GM18511 (cell line): ENCODE measurements around the gene SLC16A12.

Source experiments
- ATAC-seq: cut with Tn5 transposase; IDR thresholded peaks from one replicate; pipeline ENCODE4 v1.9.1; 2021; ENCODE audit warnings: mild to moderate bottlenecking, moderate library complexity; ENCODE audit not compliant: unreplicated experiment

The SLC16A12 gene

DNA sequence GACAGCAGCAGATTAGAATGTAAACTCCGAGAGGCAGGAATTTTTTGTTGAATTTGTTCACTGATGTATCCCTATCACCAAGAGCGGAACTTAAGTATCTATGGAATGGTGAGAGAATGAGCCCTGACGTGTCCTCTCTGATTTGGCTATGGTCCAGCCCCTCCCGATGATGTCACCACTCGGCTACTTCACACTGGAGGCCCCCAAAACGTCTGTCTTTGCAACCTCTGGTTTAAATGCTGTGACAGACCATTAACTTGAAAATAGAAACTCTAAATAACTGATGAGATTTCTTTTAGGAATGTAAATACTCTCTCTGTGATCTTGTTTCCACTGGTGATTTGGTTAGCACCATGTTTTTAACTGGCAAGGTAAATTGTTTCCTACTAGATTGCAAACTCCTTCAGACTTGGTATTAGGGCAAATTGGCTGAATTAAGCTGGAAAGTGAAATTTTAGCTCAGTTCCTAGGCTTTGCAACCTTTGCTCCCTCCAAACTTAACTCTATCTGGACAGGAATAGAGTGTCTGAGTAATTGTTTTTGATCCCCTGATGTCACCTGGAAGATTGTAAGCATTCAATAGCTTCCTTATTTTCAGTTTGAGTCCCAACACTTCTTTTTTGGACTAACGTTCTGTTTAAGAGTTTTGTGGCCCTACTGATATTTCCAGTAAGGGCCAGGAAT lies 19.1 kb downstream of the SLC16A12 start:
- no peak for ATAC-seq

GRCh38 chr10:89515031-89515841 lies 20.2 kb downstream of the SLC16A12 start:
- no peak for ATAC-seq

GRCh38 chr10:89513206-89513605 lies 22.2 kb downstream of the SLC16A12 start:
- ATAC-seq, result no peak

DNA sequence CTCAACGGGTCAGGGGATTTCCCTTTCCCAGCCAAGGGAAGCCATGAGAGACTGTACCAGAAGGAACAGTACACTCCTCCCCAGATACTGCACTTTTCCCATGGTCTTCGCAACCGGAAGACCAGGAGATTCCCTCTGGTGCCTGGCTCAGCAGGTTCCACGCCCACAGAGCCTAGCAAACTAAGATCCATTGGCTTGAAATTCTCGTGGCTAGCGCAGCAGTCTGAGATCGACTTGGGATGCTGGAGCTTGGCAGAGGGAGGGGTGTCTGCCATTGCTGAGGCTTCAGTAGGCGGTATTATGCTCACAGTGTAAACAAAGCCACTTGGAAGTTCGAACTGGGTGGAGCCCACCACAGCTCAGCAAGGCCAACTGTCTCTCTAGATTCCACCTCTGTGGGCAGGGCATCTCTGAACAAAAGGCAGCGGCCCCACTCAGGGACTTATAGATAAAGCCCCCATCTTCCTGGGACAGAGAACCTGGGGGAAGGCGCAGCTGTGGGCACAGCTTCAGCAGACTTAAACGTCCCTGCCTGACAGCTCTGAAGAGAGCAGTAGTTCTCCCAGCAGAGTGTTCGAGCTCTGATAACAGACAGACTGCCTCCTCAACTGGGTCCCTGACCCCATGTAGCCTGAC lies 29.6 kb downstream of the SLC16A12 start:
- no peak for ATAC-seq

DNA sequence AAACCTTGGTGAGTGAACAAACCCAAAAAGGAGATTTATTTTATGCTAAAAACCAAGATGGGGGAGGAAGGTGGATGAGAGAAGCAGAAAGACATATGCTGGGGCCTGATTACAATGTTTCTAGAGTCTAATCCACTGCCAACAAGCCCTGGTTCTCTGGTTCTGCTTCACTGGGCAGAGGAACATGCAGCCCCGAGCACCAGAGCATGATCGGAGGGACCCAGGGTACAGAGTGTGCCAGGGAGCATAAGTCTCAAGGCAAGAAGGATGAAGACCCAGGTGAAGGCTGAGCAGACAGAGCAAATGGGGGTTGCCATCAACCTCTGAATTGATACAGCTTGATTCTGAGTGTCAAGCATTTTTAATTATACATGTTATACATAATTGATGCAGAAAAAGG lies 30.7 kb downstream of the SLC16A12 start:
- no peak for ATAC-seq

- ATAC-seq, result no peak
Observed at GRCh38 chr10:89503652-89504370, 31.6 kb downstream of the SLC16A12 start.

DNA sequence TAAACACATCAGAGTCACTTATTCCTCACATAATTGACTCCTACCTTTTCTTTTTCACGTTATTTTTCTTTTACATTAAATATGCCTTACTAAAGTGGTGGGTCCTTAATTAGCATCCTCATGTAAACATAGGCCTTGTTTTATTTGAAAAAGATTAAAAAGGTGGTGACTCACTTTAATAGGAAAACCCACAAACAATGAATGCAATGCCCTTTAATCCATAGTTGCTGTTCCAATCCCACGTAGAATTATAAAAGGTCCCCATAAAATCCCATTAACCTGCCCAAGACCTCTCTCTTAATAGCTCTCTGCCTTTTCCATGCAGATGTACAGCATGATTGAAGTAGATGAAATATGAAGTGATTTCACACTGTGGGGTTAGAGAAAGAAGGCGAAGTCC lies 32.2 kb downstream of the SLC16A12 start:
- no peak for ATAC-seq

DNA sequence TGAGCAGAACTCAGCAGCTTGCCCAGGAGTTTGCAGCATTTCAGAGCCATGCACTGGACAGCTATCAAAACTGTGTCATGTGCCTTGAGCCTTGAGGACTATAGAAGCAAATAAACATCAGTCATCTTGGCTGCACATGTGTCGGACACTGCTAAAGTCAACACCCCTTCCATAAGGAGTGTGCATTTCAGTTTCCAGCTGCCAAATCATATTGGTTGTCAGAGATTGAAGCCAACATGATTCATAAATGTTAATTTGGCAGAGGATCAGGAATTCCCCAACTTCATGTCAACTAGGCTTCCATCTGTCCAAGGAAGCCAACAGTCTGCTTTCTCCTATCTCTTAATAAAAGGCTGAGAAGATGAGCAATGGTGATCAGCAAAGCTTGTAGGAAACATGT lies 32.8 kb downstream of the SLC16A12 start:
- no peak for ATAC-seq

DNA sequence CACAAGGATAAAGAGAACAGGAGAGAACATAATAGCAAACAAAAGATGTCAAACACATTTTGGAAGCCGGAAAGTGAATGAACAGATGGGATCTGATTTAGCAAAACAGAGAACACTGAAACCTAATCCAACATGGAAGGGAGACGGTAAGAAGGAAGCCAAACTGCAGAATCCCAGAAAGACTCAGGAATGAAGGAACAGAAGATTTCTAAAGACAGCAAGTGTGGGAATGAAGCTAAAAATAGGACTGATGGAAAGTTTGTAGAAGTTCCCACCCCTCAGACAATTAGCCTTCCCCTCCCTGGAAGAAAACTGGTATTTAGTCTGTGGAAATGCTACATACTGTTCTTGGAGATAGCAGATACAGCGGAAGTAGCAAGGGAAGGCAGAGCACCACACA lies 40.8 kb downstream of the SLC16A12 start:
- no peak for ATAC-seq

- ATAC-seq, result no peak
Observed at GRCh38 chr10:89494068-89494467, 41.3 kb downstream of the SLC16A12 start.

GRCh38 chr10:89491932-89492331 lies 43.5 kb downstream of the SLC16A12 start:
- no peak for ATAC-seq

- ATAC-seq, result no peak
Observed at GRCh38 chr10:89490596-89491335, 44.6 kb downstream of the SLC16A12 start.

- no peak for ATAC-seq
Observed at GRCh38 chr10:89482256-89482655, 53.1 kb downstream of the SLC16A12 start.

DNA sequence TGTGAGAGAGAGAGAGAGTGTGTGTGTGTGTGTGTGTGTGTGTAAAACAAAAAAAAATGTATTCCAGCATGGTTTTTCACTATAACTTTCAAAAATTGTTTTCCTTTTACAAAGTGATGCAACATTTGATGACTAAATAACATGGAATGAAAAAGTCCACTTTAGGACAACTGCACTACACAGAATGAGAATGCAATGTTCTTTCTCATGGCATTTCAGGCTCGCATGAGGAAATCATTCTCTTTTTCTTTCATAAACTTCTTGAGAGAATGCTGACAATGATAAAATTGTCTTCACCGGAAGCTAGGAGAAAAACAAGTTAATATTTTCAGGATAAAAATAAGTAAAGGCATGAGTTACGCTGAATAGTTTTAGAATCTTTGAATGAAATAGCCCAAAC lies 53.7 kb downstream of the SLC16A12 start:
- ATAC-seq, result no peak

DNA sequence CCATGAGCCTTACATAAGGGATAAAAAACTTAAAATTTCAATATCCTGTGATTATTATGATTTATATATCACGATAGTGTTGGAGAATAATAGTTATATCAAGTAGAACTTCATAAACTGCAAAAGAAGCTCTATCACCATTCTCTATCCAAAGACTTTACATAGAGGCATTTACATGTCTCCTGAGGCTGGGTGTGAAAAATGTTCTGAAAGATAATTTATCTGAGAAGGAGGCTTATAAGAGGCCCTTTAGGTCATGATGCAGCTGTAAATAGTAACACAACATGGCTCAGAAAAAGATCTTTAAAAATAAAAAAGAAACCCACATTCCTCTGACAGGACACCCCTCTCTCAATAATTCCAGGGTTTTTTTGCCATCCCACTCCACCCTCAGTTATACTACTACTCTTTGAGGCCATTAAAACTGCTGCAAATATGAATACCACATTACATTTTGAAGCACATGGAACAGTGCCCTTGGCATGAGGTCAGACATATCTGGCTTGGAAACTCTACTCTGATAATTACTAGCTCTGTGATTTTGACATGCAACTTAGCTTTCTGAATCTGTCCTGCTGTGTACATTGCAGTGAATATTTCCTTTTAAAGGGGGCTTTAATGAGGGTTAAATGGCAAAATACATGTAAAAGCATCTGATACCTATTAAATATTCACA lies 55.5 kb downstream of the SLC16A12 start:
- no peak for ATAC-seq

DNA sequence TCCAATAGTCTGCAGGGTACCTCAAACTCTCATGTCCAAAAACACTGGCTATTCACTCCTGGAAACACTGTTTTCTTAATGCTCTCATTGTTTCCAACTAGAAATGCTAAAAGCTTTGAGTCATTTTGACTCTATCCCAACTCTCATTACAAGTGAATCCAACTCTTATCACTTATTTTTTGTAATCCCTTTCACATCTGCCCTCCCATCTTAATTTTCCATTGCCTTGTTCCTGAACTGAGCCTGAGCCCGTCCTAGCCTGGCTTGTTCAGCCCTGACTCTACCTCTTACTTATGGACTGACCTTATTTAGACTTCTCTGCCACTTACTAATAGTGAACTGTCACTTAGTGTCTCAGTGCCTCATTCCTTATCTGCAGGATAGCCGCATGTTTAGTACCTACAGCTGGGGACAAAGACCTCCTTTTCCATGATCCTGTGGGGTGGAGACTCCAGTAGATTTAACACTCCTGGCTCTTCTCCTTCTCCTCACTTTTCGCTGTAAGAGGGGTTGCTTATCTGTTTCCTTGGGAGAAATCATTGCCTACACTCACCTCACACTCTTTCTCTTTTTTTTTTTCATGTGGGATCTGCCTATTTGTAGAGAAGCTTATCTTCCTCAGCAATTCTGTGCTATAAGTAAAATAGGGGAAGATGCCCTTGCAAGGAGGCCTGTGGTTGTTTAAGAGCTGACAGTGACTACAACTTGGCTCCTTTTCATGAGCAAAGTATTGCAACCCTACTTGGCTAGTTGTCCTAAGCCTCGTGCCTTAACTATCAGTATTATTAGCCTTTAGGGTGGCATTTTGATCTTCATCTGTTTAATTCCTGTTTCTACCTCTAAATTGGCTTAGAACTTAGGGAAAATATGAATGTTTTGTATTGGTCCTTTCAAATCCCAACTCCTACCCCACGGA lies 56.4 kb downstream of the SLC16A12 start:
- ATAC-seq, result no peak

DNA sequence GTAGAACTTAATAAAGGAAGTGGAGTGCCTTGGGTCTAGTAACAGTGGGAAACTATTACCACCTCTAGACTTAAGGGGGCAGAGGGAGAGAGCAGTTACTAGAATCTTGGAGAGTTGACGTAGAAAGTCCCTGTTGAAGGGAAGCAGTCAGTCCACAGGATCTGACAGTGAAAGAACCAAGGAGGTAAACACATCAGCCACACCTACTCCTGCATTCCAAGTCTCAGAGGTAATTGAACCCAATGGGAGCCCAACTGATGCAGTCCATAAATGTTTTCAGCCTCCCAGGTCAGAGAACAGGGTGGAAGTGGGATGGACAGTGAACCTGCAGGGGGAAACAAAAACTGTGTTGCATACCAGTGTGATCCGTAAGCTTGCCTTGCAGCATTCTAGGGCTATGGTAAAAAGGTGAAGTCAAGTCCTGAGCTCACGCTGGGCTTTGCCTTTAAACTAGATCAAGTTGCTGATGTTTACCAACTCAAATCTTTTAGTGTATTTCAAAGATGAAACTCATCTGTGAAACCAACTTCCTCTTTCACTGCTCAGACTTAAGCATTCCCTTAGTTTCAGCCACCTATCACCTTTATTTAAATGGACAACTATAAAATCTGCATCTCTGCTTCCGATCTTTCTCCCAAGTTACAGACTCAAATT lies 57.2 kb downstream of the SLC16A12 start:
- peak; percentile 50 for ATAC-seq

- no peak for ATAC-seq
Observed at GRCh38 chr10:89476150-89476549, 59.2 kb downstream of the SLC16A12 start.
